GM21447 (cell line): ENCODE data around the gene ZNF423.
"Not testable (repeated sequence)": the region's sequence is repeated elsewhere in the genome, so short reads cannot be mapped to it uniquely, and the experiment has no call there.

ENCODE experiments used
- ATAC-seq: cut with Tn5 transposase; IDR thresholded peaks from one replicate; pipeline ENCODE4 v1.9.1; 2021; ENCODE audit not compliant: unreplicated experiment

ZNF423 gene

DNA sequence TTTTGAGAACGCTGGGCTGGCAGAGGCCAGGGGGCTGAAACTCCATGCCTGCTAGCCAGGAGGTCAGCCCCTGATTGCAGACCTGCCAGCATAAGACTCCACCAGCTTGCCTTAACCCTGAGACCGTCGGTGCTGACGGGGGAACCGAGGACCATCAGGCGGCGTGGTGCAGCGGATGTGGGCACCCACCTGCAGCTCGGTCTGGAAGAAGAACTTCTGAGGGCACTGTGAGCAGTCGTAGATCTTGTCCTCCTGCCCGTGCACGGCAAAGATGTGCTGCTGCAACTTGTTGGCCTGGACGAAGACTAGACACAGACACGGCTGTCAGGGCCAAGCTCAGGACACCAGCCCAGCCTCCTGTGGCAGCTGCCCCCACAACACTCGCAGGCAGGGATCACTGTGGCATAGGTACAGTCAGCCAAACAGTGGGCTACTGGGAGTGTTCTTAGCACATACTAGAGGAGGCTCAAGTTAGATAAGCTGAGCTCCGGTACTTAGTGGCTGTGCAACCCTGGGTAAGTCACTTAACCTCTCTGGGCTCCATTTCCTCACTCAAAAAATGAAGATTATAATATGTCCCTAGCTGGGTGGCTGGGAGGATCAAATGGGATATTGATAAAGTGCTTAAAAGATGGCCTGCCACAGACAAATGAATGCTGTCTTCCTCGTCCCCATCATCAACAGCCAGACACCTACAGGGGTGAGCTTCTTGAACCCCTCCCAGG lies 332.3 kb downstream of the ZNF423 start:
- ATAC-seq, result no peak

DNA sequence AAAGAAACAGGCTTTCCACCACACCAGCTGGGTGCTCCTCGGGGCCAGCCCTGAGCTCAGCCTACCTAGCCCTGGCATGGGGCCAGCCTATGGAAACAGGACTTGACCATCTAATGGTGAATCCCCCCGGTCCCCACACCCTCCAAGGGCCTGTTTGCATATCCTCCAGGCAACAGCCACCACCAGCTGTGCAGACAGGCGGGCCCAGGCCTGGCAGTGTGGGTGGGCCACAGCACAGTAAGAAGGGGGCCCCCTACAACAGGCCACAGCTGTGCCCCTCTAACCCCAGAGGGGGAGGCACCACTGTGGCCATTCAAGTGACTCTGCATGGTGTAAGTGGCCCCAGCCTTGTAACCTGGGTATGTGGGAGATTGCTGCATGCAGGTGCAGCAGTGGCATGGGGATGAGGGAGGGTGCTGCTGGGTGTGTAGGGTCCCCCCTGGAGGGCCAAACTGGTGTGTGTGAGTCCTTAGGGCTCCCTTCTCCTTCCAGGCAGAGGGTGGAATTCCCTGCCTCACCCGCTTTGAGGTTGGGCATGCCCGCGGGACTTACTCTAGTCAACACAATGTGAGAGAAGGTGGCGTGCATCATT lies 334.1 kb downstream of the ZNF423 start:
- no peak for ATAC-seq

DNA sequence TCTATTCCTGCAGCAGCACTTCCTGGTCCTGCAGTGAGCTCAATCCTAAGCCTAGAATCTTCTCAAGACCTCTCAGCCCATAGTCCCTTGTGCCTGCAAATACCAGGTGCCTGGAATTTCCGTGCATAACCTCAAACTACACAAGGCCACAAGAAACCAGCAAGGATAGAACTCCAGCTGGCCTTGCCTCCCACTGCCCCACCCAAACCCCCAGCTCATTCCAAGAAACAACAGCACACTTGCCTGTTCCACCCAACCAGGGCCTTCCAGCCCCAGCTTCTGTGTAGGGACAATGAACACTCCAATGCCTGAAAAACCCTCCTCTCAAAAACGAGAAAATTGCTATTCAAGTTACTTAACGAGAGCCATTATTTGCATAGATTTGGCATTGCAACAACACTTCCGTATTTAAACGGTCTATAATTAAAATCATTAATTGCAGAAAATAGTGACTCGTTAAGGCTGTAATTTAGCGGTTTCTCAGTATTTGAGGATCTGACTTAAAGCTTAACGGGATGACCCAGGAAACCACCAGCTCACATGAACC lies 335.3 kb downstream of the ZNF423 start:
- ATAC-seq, result no peak

DNA sequence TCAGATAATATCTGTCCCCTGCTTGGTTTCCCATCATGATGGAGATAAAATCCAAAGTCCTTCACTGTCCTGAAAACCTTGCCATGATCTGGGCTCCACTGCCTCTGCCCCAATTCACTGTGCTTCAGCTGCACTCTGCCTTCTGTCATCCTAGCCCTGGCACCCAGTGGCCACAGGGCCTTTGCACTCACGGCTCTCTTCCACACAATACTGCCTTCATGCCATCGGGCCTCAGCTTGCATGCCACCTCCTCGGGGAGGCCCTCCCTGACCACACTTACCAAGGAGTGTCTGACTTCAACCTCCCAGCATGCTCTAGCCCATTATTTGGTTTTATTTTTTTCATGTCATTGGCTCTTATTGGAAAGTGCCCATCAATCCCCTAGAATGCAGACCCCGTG lies 336.2 kb downstream of the ZNF423 start:
- ATAC-seq, result no peak

DNA sequence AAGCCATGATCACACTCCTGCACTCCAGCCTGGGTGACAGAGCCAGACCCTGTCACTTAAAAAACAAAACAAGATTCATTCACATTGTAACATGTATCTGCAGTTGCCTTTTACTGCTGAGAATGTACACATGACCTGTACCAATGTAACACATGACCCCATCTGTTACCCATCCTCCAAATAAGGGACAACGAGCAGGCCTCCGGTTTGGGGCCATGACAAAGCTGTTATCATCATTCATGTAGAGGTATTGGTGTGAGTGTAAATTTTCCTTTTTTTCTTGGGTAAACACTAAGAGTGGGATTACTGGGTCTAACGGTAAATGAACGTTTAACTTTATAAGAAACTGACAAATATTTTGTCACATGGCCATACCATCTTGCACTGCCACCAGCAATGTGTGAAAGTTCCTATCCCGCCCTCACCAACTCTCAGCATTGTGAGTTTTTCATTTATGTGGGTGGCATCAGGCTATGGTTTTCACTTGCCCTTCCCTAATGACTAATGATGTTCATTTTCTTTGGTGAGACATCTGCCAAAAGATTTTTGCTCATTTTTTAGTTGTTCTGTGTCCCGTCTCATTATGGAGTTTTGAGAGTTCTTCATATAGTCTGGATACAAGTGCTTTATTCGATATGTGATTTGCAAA lies 336.8 kb downstream of the ZNF423 start:
- ATAC-seq, result no peak

DNA sequence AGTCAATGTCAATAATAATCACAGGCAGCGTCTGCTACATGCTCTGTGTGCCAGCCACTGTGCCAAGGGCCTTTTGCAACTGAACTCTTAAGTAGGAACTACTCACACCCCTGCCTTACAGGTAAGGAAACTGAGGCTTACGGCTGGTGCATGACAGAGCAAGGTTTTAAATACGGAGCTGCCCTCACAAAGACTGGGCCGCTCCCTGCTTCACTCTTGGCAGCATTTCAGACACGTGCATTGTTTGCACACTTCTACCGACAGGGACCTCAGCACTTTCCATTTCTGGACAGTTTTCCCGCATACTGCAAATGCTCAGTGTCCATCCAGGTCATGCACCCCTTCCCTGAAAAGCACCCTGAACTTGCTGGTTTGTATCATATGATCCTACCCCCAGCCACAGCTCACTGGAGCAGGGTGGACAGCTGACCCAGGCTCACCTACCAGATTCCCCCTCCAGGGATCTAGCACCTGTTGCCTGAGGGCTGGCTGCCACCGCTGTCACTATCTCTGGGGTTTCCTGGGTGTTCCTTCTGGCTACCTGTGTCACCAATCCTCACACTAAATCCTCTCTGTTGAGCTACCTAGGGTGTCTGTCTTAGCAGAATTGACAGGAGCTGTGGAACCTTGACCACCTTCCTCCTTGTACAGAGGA lies 339.4 kb downstream of the ZNF423 start:
- ATAC-seq, result no peak

DNA sequence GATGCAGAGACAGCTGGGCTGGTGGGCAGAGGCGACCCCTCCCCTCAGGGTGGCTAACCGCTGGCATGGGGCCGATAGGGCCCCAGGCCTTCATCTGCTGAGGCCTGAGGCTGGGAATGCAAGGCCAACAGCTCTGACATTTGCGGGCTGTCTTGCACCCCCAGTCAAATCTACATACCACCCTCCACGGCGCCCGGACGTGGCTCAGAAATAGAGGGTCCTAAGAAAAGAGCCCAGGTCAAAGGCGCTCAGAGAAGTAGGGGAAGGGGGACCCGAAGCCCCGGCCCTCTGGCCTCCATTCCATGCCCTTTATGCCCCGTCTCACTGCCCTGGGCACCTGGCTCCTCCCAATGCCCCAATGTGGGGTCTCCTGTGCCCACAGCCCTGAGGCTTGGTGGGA lies 340.1 kb downstream of the ZNF423 start:
- ATAC-seq, result no peak

DNA sequence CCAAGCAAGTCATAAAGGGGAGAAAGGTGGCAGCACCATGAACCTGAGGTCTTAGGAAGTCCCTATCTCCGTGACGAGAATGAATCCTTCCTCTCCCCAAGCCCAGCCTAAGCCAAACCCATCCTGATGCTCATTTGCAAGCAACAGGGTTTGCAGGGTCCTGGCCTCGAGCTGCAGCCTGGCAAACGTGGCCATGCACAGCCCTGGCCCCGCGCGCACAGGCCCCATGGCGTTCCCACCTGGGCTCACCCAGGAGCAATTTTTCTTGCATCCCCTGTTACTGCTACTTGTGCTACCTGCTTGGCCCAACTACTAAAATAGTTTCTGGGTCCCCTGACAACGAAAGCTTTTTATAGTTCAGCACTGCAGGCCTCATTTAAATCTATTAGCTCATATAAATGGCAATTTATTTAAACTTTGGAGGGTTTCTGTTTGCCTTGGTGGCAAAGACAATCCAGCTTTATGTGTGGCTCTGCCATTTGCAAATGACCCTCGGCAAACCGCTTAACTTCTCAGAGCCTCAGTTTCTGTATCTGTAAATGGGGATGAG lies 340.8 kb downstream of the ZNF423 start:
- ATAC-seq, result no peak

DNA sequence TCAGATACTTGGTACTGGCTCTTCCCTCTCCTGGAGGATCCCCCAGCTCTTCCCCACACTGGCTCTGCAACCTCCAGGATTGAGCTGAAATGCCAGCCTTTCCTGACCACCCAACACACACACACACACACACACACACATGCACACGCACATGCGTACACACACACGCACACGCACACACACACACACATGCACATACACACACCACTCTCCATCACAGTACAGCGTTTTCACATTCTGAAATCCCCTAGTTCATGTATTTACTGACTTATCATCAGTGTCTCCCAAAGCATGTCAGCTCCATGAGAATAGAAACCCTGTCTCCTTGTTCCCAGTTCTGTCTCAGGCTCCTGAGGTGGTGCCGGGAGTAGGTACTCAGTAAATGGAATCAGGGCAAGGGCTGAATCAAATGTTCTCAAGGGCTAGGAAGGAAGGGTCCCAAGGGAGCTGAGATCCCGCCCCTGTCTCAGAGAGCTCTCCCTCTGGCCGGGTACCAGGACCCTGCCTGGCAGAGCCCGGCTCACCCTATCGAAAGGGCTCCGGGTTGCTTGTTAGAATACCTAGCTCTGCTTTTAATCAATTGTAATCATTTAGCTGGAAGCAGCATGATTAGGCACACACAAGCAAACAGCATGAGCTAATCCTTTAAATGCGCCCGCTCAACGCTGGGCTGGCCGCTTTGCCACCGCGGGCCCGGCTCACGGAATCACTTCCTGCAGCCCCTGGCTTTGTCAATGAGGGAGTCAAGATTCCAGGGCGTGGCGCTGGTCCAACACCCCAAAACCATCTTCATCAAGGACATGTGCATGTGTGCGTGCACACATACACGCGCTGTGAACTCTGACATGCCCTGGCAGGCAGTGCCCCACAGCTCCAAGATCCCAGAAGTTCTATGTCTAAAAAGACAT lies 341.6 kb downstream of the ZNF423 start:
- ATAC-seq, result no peak

DNA sequence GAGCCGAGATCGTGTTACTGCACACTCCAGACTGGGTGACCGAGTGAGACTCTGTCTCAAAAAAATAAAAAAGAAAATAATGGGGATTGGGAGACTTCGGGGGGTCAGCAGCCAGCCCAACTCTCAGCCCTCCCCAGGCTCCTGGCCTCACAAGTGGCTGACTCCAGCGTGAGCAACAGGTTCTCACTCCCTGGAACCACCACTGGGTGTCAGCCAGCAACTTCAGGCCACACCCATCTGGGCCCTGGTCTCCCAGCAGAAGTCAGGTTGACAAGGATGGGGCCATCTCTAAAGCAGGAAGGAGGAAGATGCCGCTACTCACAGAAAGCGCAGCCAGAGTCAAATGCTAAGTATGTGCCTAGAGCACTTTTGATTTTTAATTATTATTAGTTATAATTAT lies 342.9 kb downstream of the ZNF423 start:
- ATAC-seq, result no peak

DNA sequence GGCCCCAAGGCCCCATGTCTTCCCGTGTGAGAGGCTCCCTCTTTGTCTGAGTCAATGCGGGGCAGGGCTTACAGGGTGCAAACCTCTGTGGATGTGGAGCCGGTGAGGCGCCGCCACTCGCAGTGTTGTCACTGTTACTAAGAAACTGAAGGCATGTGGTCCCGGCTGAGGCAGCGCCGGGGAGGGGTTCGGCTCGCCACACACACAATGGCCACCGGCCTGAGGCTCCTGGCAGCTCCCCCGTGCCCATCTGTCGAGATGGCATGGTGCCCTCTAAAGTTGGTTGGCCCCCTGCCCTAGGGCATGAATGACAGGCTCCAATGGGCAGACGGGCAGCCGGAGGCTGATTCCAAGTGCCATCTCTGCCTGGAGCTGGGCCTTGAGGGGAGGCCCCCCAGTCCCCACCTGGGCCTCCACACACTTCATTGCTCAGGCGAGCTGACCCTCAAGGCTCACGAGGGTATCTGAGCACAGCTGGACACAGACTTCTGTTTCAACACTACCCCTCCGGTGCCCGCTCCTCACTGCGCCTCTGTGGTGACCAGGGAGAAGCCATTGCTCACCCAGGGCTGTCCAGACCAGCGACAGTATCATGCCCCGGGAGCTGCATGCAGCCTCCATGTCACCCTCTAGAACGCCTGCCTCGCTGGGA lies 345.1 kb downstream of the ZNF423 start:
- no peak for ATAC-seq

DNA sequence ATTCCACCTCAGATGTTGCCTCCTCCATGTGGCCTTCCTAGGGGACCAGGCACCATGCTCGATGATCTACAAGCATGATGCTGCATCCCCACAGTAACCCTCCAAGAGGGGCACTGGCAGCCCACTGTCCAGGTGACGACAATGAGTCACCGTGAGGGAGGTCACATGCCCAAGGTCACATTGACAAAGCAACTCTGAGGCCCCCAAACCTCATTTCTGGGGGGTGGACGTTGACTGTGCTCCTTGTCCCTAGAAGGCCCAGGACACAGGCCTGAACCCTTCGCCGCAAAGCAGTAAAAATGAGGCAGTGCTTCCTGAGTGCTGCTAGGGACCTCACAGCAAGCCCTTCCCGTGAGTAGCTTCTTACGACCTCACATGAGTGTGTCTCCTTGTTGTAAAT lies 345.8 kb downstream of the ZNF423 start:
- ATAC-seq, result no peak

DNA sequence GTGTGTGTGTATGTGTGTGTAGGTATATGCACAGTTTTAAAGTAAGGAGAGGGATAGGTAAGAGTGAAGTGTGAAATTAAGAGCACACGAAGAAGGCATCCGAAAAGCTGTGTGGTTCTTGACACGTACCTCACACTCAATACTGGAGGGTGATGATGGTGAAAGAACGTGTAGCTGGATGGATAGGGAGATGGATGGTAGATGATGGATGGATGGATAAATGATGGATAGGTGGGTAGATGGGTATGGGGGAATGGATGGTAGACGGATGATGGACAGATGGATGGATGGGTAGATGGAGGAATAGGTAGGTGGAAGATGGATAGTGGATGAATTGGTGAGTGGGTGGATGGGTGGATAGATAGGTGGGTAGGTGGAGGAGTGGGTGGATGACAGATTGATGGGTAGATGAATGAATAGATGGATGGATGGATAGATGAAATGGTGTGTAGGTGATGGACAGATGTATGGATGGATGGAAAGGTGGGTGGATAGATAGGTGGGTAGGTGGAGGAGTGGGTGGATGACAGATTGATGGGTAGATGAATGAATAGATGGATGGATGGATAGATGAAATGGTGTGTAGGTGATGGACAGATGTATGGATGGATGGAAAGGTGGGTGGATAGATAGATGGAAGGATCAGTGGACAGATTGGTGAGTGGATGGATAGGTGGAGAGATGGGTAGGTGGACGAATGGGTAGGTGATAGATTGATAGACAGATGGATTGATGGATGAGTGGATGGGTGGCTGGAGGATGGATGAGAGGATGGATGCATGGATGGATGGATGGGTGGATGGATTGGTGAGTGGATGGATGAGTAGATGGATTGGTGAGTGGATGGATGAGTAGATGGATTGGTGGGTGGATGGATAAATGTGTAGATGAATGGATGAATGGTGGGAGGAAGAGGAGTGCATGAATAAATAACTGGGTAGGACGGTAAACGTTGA lies 349.6 kb downstream of the ZNF423 start:
- ATAC-seq, result not testable (repeated sequence)

DNA sequence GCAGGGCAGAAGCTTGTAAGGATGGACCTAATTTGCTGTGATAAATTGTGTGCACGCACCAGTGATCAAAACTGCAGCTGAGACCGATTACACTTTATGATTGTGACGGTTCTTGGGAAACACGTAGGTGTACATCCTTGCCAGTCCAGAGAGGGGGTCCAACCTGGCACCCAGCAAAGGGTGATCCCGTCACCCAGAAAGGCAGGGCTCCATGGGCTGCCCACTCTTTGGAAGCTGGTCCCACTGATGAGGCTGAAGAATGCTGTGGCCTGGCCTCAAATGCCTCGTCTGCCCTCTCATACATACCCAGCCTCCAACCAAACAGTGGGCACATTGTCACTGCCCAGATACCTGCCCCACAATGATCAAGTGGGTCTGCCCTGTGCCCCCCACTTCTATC lies 350.4 kb downstream of the ZNF423 start:
- no peak for ATAC-seq

DNA sequence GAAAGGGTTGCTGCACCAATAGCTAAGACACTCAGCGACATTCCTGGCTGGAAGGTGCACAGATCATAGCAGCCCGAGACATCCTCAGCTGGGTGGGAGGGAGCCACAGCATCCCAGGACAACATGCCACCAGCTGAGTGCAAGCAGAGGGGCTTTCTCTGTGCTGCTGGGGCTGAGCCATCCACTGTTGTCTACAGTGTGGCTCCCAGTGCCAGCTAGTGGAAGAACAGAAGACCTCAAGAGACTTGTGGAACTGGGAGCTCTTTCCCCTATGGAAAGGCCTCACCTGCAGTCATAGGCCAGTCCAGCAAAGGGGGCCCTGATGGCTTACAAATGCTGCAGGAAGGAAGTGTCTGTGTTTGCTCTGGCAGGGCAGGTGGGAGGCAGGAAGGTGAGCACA lies 351.3 kb downstream of the ZNF423 start:
- no peak for ATAC-seq

DNA sequence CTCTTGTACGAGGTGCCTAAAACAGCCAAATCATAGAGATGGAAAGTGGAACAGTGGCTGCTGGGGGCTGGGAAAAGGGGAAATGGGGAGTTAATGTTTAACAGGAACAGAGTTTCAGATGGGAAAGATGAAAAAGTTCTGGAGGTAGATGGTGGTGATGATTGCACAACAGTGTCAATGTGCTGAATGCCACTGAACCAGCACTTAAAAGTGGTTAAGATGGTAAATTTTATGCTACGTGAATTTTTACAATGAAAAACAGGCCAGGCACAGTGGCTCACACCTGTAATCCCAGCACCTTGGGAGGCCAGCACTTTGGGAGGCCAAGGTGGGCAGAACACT lies 351.9 kb downstream of the ZNF423 start:
- peak; percentile 9 for ATAC-seq

DNA sequence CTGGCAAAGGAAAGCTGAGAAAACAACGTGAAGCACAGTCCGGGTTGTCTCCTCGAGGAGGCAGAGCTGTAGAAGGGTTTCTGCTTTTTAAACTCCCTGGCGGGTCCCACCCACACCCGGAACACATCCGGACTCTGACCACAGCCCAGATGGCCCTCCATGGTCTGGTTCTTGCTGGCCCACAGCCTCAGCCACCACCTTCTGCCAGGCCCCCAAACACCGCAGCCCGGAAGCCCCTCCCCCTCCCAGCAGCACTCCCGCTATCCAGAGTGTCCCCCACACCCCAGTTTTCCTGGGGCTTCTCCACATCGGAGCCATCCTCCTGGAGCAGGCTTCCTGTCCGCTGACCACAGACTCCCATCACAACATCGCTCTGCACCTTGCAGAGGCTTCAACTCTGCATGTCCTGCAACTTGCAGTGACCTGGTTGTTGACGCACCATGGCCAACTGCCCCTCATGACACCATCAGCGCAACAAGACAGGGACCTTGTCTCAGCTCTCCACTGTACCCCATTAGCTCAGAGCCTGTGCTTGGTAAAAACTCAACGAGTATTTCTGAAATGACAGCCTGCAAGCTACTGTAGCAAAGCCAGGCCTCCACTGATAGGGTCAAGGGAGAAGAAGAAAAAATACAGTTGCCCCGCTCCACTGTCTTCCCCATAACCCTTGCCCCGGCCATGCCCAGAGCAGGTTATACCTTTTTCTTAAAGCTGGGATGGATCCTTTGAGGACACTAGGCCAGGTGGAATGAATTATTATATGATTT lies 352.5 kb downstream of the ZNF423 start:
- ATAC-seq, result peak; percentile 91
